Esophagus (tissue), 2 donors: Measurements from ENCODE around the gene KCND1. TPM values are rescaled to one million over a fixed set of nuclear protein-coding genes. Genes with fewer than 3 reads are reported as not detected.

Experiments used
- H3K27ac ChIP-seq, 2 donors: one replicate each; pipeline ENCODE4 v1.5.1; 2013; ENCODE audit warnings: low read depth in 2 of 2, mild to moderate bottlenecking in 2 of 2, inconsistent platforms in 1 of 2, low read length in 1 of 2, moderate library complexity in 1 of 2
- H3K27me3 ChIP-seq, 2 donors: one replicate each; pipeline ENCODE4 v1.6.1; 2013; ENCODE audit warnings: low read length in 2 of 2, control low read depth in 1 of 2, mild to moderate bottlenecking in 1 of 2; ENCODE audit not compliant: insufficient read depth in 2 of 2, control insufficient read depth in 1 of 2
- H3K36me3 ChIP-seq, 2 donors: one replicate each; pipeline ENCODE4 v1.6.1; 2013; ENCODE audit warnings: low read length in 1 of 2; ENCODE audit not compliant: control insufficient read depth in 2 of 2, insufficient read depth in 2 of 2
- H3K4me1 ChIP-seq, 2 donors: one replicate each; pipeline ENCODE4 v1.6.1; 2013; ENCODE audit warnings: low read length in 1 of 2; ENCODE audit not compliant: control insufficient read depth in 2 of 2, insufficient read depth in 2 of 2
- H3K4me3 ChIP-seq, 2 donors: one replicate each; pipeline ENCODE4 v1.5.1; 2013; ENCODE audit warnings: low read length in 2 of 2, mild to moderate bottlenecking in 2 of 2, low read depth in 1 of 2, moderate library complexity in 1 of 2
- H3K9me3 ChIP-seq, 2 donors: one replicate each; pipeline ENCODE4 v1.6.1; 2013; ENCODE audit warnings: mild to moderate bottlenecking in 2 of 2, low read depth in 1 of 2, low read length in 1 of 2, moderate library complexity in 1 of 2; ENCODE audit not compliant: control insufficient read depth in 2 of 2, insufficient read depth in 1 of 2
- WGBS, 2 donors: extraction: QIAGEN DNeasy Blood & Tissue Kit; methylation state at CpG; one replicate each; pipeline ENCODE4 v1.1.7; 2013; 5-methylcytosine and 5-hydroxymethylcytosine counted together
- polyA plus RNA-seq, 2 donors: library from polyadenylated mRNA; stranded (reverse); fragments of 200-250 nt; gene quantifications; one replicate each; pipeline ENCODE4 v1.2.3, GENCODE V29; 2013
- donor health status: healthy with polysubstance abuse.
- donor health status: Bipolar disorder and iron deficiency.

Gene KCND1
- polyA plus RNA-seq = under 1 TPM; 0.25 to 0.41 TPM

DNA sequence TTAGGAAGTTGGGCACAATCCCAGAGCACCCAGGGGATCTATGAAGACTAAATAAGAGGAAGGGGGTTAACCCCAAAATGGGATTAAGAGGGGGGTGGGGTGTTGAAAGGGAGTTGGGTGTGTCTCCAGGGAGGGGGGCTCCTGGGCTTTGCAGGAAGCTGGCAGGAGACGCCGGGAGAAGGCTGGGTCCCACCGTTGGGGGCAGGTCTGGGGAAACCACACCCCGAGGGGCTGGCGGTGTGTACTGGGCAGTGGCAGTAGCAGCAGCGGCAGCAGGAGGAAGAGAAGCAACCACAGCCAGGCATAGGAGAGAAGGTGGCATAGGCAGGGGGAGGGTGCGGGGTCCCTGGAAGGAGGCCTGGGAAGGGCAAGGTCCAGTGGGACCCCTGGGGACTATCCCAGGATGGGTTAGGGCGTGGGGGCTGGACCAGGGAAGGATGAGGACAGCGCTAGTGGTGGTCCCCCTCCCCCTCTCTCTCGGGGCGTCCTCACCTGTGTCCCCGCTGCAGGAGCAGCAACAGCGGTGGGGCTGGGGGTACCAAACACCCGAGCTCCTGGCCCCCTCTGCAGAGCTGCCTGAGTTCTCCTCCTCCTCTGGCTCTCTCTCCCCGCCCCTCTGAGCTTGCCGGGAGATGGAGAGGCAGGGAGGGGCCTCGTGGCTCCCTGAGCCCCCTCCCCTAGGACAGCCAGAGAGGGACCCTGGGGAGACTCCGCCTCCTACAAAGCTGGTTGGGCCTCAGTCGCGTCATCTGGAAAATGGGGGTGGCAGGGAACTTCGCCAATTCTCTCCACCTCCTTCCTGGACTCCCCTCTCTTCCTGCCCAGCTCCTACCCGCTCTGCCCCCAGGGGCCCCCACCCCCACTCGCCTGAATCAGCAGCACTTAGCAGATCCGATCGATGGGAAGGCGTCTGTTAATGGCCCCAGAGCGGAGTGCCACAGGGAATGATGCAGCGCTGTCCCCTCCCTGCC lies at the start of gene KCND1:
TSS of gene KCND1 (minus strand) at position 596 of the 971 bp plus-strand sequence. CDS start 1,573 bp downstream, outside the sequence.
- Histone ChIP-seq H3K27me3 (no peaks in the 10 kb centered on the region), H3K9me3 (no peaks in the 10 kb centered on the region), H3K36me3 (peaks cover 0 to 11% of the 10 kb centered on the region in 2 donors), H3K27ac (no peak within 1 kb of the TSS), H3K4me1 (peaks cover 0 to 2% of the 10 kb centered on the region in 2 donors), H3K4me3 (peak within 1 kb of the TSS in 1 of 2 donors; percentile 5)
- 3 to 20% methylated on average over 24 to 26 of the region's 28 CpGs for WGBS, 2 donors

DNA sequence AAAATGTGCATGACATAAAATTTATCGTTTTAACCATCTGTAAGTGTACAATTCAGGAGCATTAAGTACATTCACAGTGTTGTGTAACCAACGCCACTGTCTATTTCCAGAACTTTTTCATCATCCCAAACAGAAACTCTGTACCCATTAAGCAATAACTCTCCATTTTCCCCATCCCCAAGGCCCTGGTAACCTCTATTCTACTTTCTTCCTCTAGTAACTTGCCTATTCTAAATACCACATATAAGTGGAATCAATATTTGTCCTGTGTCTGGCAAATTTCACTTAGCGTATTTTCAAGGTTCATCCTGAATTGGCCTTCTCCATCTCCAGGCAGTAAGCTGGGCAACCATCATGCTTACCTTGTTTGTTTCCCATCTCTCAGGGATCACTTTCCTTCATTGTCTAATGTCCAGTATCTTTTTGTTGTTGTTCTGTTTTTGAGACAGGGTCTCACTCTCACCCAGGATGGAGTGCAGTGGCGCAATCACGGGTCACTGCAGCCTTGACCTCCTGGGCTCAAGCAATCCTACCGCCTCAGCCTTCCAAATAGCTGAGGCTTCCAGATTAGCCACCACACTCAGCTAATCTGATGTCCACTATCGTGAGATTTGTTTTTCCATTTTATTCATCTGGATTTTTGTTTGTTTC lies 48.1 kb upstream of the KCND1 start:
- Histone ChIP-seq H3K27me3 (no peaks in the 10 kb centered on the region), H3K36me3 (no peaks in the 10 kb centered on the region), H3K4me3 (no peak overlapping the region), H3K9me3 (no peaks in the 10 kb centered on the region), H3K27ac (no peak overlapping the region), H3K4me1 (no peaks in the 10 kb centered on the region)
- 80 to 88% methylated on average over 7 of the region's 7 CpGs for WGBS, 2 donors

DNA sequence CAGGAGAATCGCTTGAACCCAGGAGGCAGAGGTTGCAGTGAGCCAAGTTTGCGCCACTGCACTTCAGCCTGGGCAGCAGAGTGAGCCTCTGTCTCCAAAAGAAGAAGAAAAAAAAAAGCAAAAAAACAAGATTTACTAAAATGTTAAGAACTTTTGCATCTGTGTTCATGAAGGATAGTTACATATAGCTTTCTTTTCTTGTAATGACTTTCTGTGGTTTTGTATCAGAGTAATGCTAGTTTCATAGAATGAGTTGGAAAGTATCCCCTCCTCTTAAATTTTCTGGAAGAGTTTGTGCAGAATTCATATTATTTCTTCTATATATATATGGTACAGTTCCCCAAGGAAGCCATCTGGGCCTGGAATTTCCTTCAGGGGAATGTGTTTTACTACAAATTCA lies 47.4 kb upstream of the KCND1 start:
- no peaks in the 10 kb centered on the region for H3K36me3 ChIP-seq
- no peaks in the 10 kb centered on the region for H3K4me1 ChIP-seq
- H3K27me3 ChIP-seq = no peaks in the 10 kb centered on the region
- no peak overlapping the region for H3K27ac ChIP-seq
- no peak overlapping the region for H3K4me3 ChIP-seq
- WGBS, 2 donors = 72 to 81% methylated on average over 2 of the region's 2 CpGs
- no peaks in the 10 kb centered on the region for H3K9me3 ChIP-seq

GRCh38 chrX:49003696-49004095 lies 32.1 kb upstream of the KCND1 start:
- WGBS, 2 donors = 65 to 75% methylated on average over 5 of the region's 5 CpGs

GRCh38 chrX:49002091-49002935 lies 30.7 kb upstream of the KCND1 start, which contains the start of gene GRIPAP1:
Gene GRIPAP1, minus strand, starts transcription at chrX:49002264. Its CDS starts 35 bp downstream, at chrX:49002229.
- Histone ChIP-seq H3K27me3 (no peaks in the 10 kb centered on the region), H3K4me1 (peaks cover 2 to 7% of the 10 kb centered on the region in 2 donors), H3K36me3 (peaks cover 0 to 6% of the 10 kb centered on the region in 2 donors), H3K4me3 (peak within 1 kb of the TSS; percentile 72 to 75), H3K9me3 (no peaks in the 10 kb centered on the region), H3K27ac (peak within 1 kb of the TSS; percentile 85 to 88)
- WGBS, 2 donors = 1 to 23% methylated on average over 38 of the region's 38 CpGs

More at GRCh38 chrX:49003696-49004095, 32.1 kb upstream of the KCND1 start:
- Histone ChIP-seq H3K4me1 (peaks cover 2 to 7% of the 10 kb centered on the region in 2 donors), H3K4me3 (no peak overlapping the region), H3K27me3 (no peaks in the 10 kb centered on the region), H3K9me3 (no peaks in the 10 kb centered on the region), H3K36me3 (peaks cover 0 to 6% of the 10 kb centered on the region in 2 donors), H3K27ac (no peak overlapping the region)

GRCh38 chrX:49001521-49002090 lies 30.0 kb upstream of the KCND1 start:
- H3K4me1 ChIP-seq = peaks cover 2 to 7% of the 10 kb centered on the region in 2 donors
- peaks cover 0 to 6% of the 10 kb centered on the region in 2 donors for H3K36me3 ChIP-seq
- H3K9me3 ChIP-seq = no peaks in the 10 kb centered on the region
- peak overlapping the region; percentile 85 to 88 for H3K27ac ChIP-seq
- H3K27me3 ChIP-seq = no peaks in the 10 kb centered on the region
- H3K4me3 ChIP-seq = peak overlapping the region; percentile 72 to 75
- WGBS, 2 donors = 2 to 31% methylated on average over 17 of the region's 17 CpGs

DNA sequence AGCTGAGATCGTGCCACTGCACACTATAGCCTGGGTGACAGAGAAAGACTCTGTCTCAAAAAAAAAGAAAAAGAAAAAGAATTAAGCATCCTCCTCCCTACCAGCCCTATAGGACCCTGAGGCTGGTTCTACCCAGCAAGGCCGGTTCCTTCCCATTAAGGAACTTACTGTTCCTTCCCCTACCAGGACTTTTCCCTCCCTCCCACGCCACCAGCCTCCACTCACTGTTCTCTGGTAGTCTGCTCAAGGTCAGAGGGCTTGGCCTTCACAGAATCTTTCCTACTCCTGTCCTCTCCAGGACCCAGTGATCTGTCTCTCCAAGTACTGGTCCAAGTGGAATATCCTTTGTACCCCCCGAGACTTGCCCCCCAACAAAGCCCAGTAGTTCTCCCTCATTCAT lies 29.0 kb upstream of the KCND1 start:
- H3K4me3 ChIP-seq = no peak overlapping the region
- no peaks in the 10 kb centered on the region for H3K9me3 ChIP-seq
- no peak overlapping the region for H3K27ac ChIP-seq
- H3K4me1 ChIP-seq = peaks cover 2 to 7% of the 10 kb centered on the region in 2 donors
- WGBS, 2 donors = 92 to 96% methylated on average over 4 of the region's 4 CpGs
- H3K27me3 ChIP-seq = no peaks in the 10 kb centered on the region
- peaks cover 0 to 6% of the 10 kb centered on the region in 2 donors for H3K36me3 ChIP-seq

DNA sequence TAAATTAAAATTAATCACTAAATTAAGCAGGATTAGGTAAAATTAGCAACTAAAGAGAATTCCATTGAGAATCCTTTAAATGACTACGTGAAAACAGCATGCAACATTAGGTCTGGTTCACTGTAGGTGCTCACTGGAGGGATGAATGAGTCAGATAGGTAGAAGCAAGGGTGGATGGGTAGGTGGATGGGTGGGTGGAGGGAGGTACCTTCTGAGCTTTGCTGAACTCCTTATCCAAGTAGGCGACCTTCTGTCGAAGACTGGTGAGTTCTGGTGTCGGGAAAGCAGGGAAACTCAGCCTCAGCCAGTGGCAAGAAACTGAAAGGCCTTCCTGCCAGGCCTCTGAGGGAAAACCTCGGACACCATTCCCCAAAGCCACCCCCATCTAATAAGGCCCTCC lies 27.4 kb upstream of the KCND1 start:
- WGBS, 2 donors = 72 to 89% methylated on average over 5 of the region's 5 CpGs

More for the DNA sequence above, 27.4 kb upstream of the KCND1 start:
- H3K4me1 ChIP-seq = peaks cover 2 to 7% of the 10 kb centered on the region in 2 donors
- H3K27me3 ChIP-seq = no peaks in the 10 kb centered on the region
- no peak overlapping the region for H3K4me3 ChIP-seq
- H3K27ac ChIP-seq = no peak overlapping the region
- H3K36me3 ChIP-seq = peaks cover 0 to 10% of the 10 kb centered on the region in 2 donors
- no peaks in the 10 kb centered on the region for H3K9me3 ChIP-seq
